Esophagus muscularis mucosa (tissue), 4 donors: Measurements from ENCODE around the gene MAP9.

Experiments used
- EP300 ChIP-seq: sonication (generic); formaldehyde crosslinking; IDR thresholded peaks from one replicate; pipeline ENCODE4 v1.6.1; 2017; ENCODE audit warnings: antibody characterized with exemption
- POLR2A ChIP-seq: fragments of 450-650 bp; IDR thresholded peaks from one replicate; pipeline ENCODE4 v1.6.1; 2017; ENCODE audit warnings: antibody characterized with exemption, moderate library complexity, mild to moderate bottlenecking, low read depth
- POLR2AphosphoS5 ChIP-seq, 2 donors: sonication (generic); formaldehyde crosslinking; IDR thresholded peaks; one replicate each; pipeline ENCODE4 v1.6.1; 2017; ENCODE audit warnings: antibody characterized with exemption in 2 of 2
- TF ChIP-seq, protein P1 (sequence below), 3 experiments: fragments of 200-600 bp in 2 of 3; fragments of 450-650 bp in 1 of 3; sonication (generic) in 2 of 3; IDR thresholded peaks; one replicate each; pipeline ENCODE4 v1.5.1; 2017 to 2019; ENCODE audit warnings: antibody characterized with exemption in 3 of 3, mild to moderate bottlenecking in 2 of 3, moderate library complexity in 1 of 3

DNA sequence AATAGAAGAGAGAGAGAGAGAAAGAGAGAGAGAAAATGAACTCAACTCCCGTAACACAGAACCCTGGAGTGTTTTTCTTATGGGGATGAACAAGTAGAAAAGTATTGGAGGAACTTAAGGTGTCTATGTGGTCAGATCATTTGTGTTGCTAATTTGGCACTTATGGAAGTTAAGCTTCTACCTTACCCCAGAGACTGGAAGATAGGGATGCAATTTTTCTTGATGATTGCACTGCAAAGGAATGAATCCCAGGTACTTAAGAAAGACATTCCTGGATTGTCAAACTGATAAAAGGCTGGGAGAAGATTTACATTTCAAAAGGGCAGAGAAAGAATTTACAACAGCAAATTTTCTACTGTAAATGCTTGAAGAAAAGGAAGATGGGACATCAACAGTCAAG, 57.2 kb downstream of the MAP9 start:
- TF ChIP-seq, protein P1, sequence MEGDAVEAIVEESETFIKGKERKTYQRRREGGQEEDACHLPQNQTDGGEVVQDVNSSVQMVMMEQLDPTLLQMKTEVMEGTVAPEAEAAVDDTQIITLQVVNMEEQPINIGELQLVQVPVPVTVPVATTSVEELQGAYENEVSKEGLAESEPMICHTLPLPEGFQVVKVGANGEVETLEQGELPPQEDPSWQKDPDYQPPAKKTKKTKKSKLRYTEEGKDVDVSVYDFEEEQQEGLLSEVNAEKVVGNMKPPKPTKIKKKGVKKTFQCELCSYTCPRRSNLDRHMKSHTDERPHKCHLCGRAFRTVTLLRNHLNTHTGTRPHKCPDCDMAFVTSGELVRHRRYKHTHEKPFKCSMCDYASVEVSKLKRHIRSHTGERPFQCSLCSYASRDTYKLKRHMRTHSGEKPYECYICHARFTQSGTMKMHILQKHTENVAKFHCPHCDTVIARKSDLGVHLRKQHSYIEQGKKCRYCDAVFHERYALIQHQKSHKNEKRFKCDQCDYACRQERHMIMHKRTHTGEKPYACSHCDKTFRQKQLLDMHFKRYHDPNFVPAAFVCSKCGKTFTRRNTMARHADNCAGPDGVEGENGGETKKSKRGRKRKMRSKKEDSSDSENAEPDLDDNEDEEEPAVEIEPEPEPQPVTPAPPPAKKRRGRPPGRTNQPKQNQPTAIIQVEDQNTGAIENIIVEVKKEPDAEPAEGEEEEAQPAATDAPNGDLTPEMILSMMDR (IDR thresholded peaks at IDR 0.05), result no peak
- no peak for TF ChIP-seq POLR2A
- no peak for TF ChIP-seq POLR2AphosphoS5 (IDR thresholded peaks at IDR 0.05)
- no peak for TF ChIP-seq EP300
